Endothelial cell of umbilical vein (primary cell): ENCODE results near the gene N4BP2L1.

ENCODE experiments used
- EZH2 ChIP-seq: IDR thresholded peaks from 2 replicates; pipeline ENCODE4 v1.6.1; 2012; ENCODE audit warnings: borderline replicate concordance, low read depth, mild to moderate bottlenecking, moderate library complexity, low read length, inconsistent platforms; ENCODE audit not compliant: severe bottlenecking
- FOS ChIP-seq: IDR thresholded peaks from 2 replicates; pipeline ENCODE4 v1.6.1; 2011; ENCODE audit warnings: mild to moderate bottlenecking, low read length, moderate library complexity, borderline replicate concordance; ENCODE audit not compliant: insufficient read depth
- JUN ChIP-seq: IDR thresholded peaks from 2 replicates; pipeline ENCODE4 v1.6.1; 2011; ENCODE audit warnings: borderline replicate concordance, low read depth; ENCODE audit not compliant: insufficient read length, insufficient read depth
- POLR2A ChIP-seq: IDR thresholded peaks from 2 replicates; pipeline ENCODE4 v1.6.1; 2012; ENCODE audit warnings: low read depth, mild to moderate bottlenecking, control low read depth, low read length
- POLR2AphosphoS5 ChIP-seq: IDR thresholded peaks from 2 replicates; pipeline ENCODE4 v1.6.1; 2012; ENCODE audit warnings: low read depth, mild to moderate bottlenecking, control low read depth, low read length, moderate library complexity; ENCODE audit not compliant: insufficient read depth
- TF ChIP-seq, protein P1 (sequence below), 2 donors: IDR thresholded peaks; 1 replicate in 1 of 2; 2 replicates in 1 of 2; pipeline ENCODE4 v1.5.1; 2011; ENCODE audit warnings: low read length in 2 of 2, mild to moderate bottlenecking in 2 of 2, moderate library complexity in 2 of 2, control low read depth in 1 of 2, inconsistent platforms in 1 of 2, low read depth in 1 of 2; ENCODE audit not compliant: insufficient read depth in 1 of 2; ENCODE audit errors: extremely low read depth in 1 of 2
- TF ChIP-seq, protein P2 (sequence below): IDR thresholded peaks from 2 replicates; pipeline ENCODE4 v1.6.1; 2011; ENCODE audit not compliant: insufficient read depth, insufficient read length

DNA sequence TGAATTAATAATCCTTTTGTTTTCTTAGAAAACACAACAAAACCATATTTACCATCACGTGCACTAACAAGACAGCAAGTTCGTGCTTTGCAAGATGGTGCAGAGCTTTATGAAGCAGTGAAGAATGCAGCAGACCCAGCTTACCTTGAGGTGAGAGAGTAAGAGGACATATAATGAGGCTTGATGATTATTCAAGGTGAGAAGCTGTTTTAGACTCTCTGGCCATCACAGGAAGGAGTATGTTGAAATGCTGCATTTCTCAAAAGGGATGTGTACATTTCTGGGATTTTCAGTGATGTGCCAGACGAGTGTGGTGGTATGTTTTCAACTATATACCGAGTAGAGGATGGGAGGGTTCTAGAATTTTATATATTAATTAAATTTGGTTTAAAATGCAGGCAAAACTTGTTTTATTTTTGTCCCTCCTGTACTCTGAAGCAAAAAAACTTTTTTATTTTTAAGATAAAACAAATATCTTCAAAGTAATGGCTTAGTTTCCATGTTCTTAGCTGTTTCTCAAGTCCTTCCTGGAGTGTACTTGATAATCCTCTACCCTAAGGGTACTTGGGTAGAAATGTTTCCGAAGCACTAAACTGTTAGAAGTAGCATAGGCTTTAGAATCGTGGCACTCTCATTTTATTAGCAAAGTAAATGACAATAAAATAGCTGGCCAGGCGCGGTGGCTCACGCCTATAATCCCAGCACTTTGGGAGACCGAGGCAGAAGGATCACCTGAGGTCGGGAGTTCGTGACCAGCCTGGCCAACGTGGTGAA, 51.1 kb downstream of the N4BP2L1 start:
- no peak for TF ChIP-seq POLR2AphosphoS5
- TF ChIP-seq, protein P1, sequence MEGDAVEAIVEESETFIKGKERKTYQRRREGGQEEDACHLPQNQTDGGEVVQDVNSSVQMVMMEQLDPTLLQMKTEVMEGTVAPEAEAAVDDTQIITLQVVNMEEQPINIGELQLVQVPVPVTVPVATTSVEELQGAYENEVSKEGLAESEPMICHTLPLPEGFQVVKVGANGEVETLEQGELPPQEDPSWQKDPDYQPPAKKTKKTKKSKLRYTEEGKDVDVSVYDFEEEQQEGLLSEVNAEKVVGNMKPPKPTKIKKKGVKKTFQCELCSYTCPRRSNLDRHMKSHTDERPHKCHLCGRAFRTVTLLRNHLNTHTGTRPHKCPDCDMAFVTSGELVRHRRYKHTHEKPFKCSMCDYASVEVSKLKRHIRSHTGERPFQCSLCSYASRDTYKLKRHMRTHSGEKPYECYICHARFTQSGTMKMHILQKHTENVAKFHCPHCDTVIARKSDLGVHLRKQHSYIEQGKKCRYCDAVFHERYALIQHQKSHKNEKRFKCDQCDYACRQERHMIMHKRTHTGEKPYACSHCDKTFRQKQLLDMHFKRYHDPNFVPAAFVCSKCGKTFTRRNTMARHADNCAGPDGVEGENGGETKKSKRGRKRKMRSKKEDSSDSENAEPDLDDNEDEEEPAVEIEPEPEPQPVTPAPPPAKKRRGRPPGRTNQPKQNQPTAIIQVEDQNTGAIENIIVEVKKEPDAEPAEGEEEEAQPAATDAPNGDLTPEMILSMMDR (IDR thresholded peaks at IDR 0.05; ENCODE audit: extremely low read depth in 1 of 2, insufficient read depth in 1 of 2, low read depth in 1 of 2, low read length in 2 of 2): no peak
- TF ChIP-seq, protein P2, sequence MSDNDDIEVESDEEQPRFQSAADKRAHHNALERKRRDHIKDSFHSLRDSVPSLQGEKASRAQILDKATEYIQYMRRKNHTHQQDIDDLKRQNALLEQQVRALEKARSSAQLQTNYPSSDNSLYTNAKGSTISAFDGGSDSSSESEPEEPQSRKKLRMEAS: no peak
- no peak for TF ChIP-seq POLR2A
- TF ChIP-seq EZH2: no peak
- TF ChIP-seq JUN: no peak
- TF ChIP-seq FOS: no peak
